ENCODE data around the gene DUT. TPM values are rescaled to one million over a fixed set of nuclear protein-coding genes. Genes with fewer than 3 reads are reported as not detected.

The DUT gene
- total RNA-seq, 4 donors from 2014 or later = 63.5 to 90.1 (median 75.7) TPM

DNA sequence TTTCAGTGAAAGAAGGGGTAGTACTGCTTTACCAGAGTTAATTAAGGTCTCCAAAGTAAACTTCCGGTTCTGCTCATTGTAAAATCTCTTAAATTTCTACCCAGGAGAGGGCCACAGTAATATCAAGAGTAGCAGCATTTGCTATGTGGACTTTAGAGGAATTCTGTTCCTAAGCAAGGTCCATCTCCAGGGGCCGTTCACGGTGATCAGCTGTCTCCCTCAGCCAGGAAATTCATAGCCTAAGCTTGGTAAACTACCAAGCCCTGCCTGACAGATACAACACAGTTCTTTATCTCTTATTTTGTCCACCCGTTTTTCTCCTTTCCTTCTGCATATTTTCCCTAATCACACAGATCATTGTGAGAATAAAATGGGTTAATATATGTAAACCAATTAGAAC lies 2.3 kb downstream of the DUT start:
- no peak for DNase-seq
- Histone ChIP-seq H3K27ac (no peak overlapping the region), H3K4me1 (peaks cover 4 to 31% (median 15%) of the 10 kb centered on the region in 3 donors), H3K4me3 (no peak overlapping the region), H3K36me3 (peaks cover 0 to 39% (median 4%) of the 10 kb centered on the region in 3 donors), H3K27me3 (no peaks in the 10 kb centered on the region), H3K9me3 (no peaks in the 10 kb centered on the region)
- TF ChIP-seq POLR2A (IDR thresholded peaks at IDR 0.05) = no peak
- TF ChIP-seq CTCF (IDR thresholded peaks at IDR 0.05) = no peak
- WGBS, 2 donors = 25 to 34% methylated on average over 4 of the region's 4 CpGs
- intact Hi-C loops (cut with DNase I) = no loop called here

DNA sequence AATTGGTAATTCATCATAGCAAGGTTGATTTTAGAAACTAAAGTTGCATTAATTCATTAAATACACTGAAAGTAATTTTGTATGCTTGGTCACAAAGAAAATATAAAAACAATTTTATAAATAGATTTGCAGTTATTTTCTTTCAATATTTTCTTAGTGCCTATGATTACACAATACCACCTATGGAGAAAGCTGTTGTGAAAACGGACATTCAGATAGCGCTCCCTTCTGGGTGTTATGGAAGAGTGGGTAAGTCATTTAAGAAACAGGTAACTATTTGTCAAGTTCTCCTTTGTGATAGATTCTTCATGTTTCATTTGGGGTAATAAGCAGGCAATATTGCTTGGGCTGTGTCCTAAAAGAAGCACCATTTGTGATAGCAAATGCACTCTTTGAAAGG lies 3.0 kb downstream of the DUT start:
- TF ChIP-seq POLR2A (IDR thresholded peaks at IDR 0.05) (no peak), CTCF (IDR thresholded peaks at IDR 0.05) (no peak)
- H3K9me3 ChIP-seq = no peaks in the 10 kb centered on the region
- H3K4me1 ChIP-seq = peaks cover 4 to 31% (median 15%) of the 10 kb centered on the region in 3 donors
- no peak for DNase-seq
- intact Hi-C loops (cut with DNase I) = no loop called here
- no peak overlapping the region for H3K4me3 ChIP-seq
- no peaks in the 10 kb centered on the region for H3K27me3 ChIP-seq
- WGBS, 2 donors = 60 to 72% methylated on average over 2 of the region's 2 CpGs
- H3K27ac ChIP-seq = no peak overlapping the region
- peaks cover 0 to 45% (median 4%) of the 10 kb centered on the region in 3 donors for H3K36me3 ChIP-seq

DNA sequence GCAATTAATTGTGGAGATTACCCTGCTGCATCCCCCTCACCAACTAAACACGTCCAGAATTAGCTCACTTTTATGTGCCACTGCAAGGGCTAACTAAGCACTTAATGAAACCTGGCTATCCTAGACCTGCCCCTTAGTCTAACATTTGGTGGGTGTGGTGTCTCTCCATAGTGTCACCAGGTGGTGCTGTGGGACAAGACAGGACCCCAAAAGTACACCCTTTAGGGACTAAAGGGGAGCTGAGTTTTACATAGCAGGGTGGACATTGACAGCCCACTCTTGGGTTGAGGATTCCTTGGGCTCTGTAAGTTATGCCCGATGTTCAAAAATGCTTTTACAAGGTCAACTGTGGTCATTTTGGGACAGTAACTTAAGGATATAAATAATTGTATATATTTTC lies 5.7 kb downstream of the DUT start:
- WGBS, 2 donors = 75 to 76% methylated on average over 2 of the region's 2 CpGs
- TF ChIP-seq POLR2A (IDR thresholded peaks at IDR 0.05) (no peak), CTCF (IDR thresholded peaks at IDR 0.05) (no peak)
- Histone ChIP-seq H3K27me3 (no peaks in the 10 kb centered on the region), H3K27ac (no peak overlapping the region), H3K36me3 (peaks cover 0 to 72% (median 4%) of the 10 kb centered on the region in 3 donors), H3K4me1 (peaks cover 4 to 18% (median 10%) of the 10 kb centered on the region in 3 donors), H3K4me3 (no peak overlapping the region), H3K9me3 (no peaks in the 10 kb centered on the region)
- intact Hi-C loops (cut with DNase I) = no loop called here
- DNase-seq = no peak

DNA sequence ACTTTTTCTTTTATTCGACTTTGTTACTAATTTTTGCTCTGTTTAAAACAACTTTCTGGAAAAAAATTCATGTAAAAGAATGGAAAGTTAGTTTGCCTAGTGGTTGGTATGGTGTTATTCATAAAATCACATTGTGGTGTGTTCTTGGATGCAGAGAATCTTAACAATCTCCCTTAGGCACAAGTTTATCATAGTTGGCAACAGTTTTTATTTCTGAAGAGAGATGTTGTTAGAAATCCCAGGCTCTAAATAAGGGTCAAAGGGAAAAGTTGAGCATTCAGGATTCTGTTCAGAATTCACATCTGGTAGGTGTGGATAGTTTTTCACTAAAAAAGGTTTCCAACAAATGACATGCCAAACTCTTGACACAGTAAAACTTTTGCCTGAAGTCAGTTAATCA lies 6.4 kb downstream of the DUT start:
- H3K4me3 ChIP-seq = no peak overlapping the region
- H3K4me1 ChIP-seq = peaks cover 0 to 11% (median 4%) of the 10 kb centered on the region in 3 donors
- intact Hi-C loops (cut with DNase I) = no loop called here
- no peak overlapping the region for H3K27ac ChIP-seq
- H3K36me3 ChIP-seq = peaks cover under 1 to 78% (median 4%) of the 10 kb centered on the region in 3 donors
- no peak for TF ChIP-seq POLR2A (IDR thresholded peaks at IDR 0.05)
- WGBS, 2 donors = 65 to 66% methylated on average over 1 of the region's 1 CpG
- DNase-seq = no peak
- no peaks in the 10 kb centered on the region for H3K9me3 ChIP-seq
- H3K27me3 ChIP-seq = no peaks in the 10 kb centered on the region

- Histone ChIP-seq H3K36me3 (peaks cover 4 to 81% (median 9%) of the 10 kb centered on the region in 3 donors), H3K27me3 (no peaks in the 10 kb centered on the region), H3K9me3 (no peaks in the 10 kb centered on the region), H3K4me3 (no peak overlapping the region), H3K4me1 (no peaks in the 10 kb centered on the region), H3K27ac (no peak overlapping the region)
- intact Hi-C loops (cut with DNase I) = no loop called here
- WGBS, 2 donors = 59 to 76% methylated on average over 4 of the region's 4 CpGs
- no peak for DNase-seq
- TF ChIP-seq CTCF (IDR thresholded peaks at IDR 0.05) (no peak), POLR2A (IDR thresholded peaks at IDR 0.05) (no peak)
Observed at GRCh38 chr15:48340111-48340510, 8.9 kb downstream of the DUT start.

DNA sequence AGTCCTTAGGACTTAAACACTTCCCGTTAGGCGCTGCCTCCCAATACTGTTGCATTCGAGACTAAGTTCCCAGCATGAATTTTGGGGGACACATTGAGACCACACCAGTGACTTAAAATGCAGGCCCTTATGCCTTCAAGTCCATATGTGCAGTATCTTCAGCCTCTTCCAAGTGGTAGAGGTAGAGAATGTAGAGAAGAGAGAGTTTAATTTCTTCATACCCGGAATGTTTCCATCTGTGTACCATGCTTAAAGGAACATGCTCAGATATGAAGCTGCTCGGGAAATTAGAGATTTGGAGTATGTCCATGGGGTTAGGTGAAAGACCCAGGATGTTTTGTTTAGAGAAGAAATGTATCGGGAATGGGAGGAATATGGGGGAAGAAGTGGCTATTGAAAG lies 12.6 kb downstream of the DUT start:
- no peak overlapping the region for H3K4me3 ChIP-seq
- H3K27ac ChIP-seq = no peak overlapping the region
- DNase-seq = no peak
- 92 to 93% methylated on average over 6 of the region's 6 CpGs for WGBS, 2 donors
- no peak for TF ChIP-seq POLR2A (IDR thresholded peaks at IDR 0.05)
- intact Hi-C loops (cut with DNase I) = no loop called here
- H3K9me3 ChIP-seq = no peaks in the 10 kb centered on the region
- H3K4me1 ChIP-seq = no peaks in the 10 kb centered on the region
- H3K36me3 ChIP-seq = peaks cover 4 to 49% (median 9%) of the 10 kb centered on the region in 3 donors
- H3K27me3 ChIP-seq = no peaks in the 10 kb centered on the region

Measured in esophagus squamous epithelium (tissue), 5 donors.